ENCODE data around the gene STAC2.

DNA sequence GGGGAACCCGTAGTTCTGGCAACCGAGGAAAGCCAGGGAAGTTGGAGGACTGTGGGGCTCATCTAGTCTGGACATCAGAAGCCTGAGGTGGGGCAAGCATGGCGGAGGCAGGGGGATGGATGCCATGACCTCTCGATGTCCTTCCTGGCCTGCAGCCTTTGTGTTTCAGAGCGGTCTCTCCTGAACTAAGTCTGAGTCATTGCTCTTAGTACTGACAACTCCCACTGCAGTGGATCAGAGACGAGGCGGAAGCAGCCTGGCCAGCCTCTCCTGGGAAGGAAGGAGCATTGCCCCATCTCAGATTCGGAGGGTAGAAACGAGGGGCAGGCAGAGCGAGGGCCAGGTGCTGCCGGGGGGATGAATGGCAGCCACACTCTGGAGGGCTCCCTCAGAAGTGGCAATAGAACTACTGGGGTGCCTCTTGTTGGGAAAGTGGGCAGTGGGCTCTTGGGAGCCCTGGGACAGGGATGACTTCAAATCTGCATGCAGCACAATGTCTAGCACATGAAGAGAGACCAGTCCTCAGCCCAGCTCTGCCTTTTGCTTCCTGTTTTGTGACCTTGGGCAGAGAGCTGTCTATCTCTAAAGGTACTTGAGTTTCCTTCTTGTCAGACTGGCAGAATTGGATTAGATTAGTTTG is 3.6 kb upstream of the STAC2 start:
- TF ChIP-seq, protein P1, sequence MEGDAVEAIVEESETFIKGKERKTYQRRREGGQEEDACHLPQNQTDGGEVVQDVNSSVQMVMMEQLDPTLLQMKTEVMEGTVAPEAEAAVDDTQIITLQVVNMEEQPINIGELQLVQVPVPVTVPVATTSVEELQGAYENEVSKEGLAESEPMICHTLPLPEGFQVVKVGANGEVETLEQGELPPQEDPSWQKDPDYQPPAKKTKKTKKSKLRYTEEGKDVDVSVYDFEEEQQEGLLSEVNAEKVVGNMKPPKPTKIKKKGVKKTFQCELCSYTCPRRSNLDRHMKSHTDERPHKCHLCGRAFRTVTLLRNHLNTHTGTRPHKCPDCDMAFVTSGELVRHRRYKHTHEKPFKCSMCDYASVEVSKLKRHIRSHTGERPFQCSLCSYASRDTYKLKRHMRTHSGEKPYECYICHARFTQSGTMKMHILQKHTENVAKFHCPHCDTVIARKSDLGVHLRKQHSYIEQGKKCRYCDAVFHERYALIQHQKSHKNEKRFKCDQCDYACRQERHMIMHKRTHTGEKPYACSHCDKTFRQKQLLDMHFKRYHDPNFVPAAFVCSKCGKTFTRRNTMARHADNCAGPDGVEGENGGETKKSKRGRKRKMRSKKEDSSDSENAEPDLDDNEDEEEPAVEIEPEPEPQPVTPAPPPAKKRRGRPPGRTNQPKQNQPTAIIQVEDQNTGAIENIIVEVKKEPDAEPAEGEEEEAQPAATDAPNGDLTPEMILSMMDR (IDR thresholded peaks at IDR 0.05; ENCODE audit: low read length) = no peak
- no peak for TF ChIP-seq EZH2phosphoT487 (IDR thresholded peaks at IDR 0.05; ENCODE audit: low read length)

All from MM.1S (cell line).